ENCODE measurements around the gene CCDC12.

Gene CCDC12

GRCh38 chr3:46906471-46907058 is 70.0 kb downstream of the CCDC12 start:
- Histone ChIP-seq H3K56ac (ENCODE audit: low read length) (no peak overlapping the region), H4K5ac (ENCODE audit: low read length) (no peak overlapping the region)

DNA sequence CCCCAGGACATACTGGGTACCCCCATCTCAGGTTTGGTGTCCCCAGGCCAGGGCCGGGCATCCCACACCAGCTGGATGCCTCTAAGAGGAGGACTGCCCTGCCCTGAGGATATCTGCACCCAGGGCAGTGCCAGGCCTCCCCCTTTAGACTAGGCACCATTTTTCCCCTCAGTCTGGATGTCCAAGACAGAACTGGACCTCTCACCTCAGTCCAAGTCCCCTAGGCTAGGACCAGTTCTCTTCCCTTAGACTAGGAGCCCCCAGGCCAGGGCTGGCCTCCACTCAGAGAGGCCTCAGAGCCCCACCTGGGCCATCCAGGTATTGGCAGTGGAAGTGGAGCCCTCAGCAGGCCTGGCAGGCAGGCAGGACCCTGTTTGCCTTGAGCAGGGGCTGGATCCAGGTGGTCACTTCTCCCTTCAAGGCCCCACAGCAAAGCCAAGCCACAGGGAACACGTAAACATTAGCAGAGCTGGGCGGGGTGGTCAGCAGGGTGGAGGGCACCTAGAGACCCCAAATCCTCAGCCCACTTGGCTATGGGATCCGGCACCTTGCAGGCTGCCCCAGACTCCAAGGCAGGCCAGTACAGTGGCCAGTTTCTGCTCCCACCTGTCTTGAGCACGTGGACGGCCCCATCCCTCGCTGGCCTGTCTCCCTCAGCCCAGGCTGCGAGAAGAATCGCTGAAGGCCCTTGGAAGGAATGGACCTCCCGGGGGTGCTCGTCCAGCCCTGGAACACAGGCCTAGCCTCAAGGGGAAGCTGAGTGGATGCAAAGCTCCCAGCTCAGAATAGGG is 70.7 kb downstream of the CCDC12 start:
- Histone ChIP-seq H3K27me3 (ENCODE audit: insufficient read depth, low read length, poor library complexity) (no peaks in the 10 kb centered on the region), H3K56ac (ENCODE audit: low read length) (peak overlapping the region; percentile 7), H3K79me1 (ENCODE audit: low read length) (no peaks in the 10 kb centered on the region), H4K5ac (ENCODE audit: low read length) (no peak overlapping the region), H3K27ac (ENCODE audit: low read depth, low read length) (no peak overlapping the region), H2BK120ac (ENCODE audit: low read depth, low read length) (no peak overlapping the region), H2BK5ac (ENCODE audit: low read length) (no peak overlapping the region), H3K4me1 (ENCODE audit: control insufficient read depth, low read depth, low read length) (no peaks in the 10 kb centered on the region), H3K4me2 (ENCODE audit: low read length) (no peak overlapping the region), H3K9ac (ENCODE audit: low read length) (no peak overlapping the region), H3K18ac (ENCODE audit: low read length) (no peak overlapping the region), H3K4ac (ENCODE audit: low read depth, low read length) (no peak overlapping the region), H3K23ac (ENCODE audit: low read length) (no peak overlapping the region), H3K4me3 (ENCODE audit: low read length) (no peak overlapping the region), H3K36me3 (ENCODE audit: control insufficient read depth, insufficient read depth, low read length) (no peaks in the 10 kb centered on the region), H2AK5ac (ENCODE audit: low read length) (no peak overlapping the region), H2BK15ac (replicated peaks; ENCODE audit: low read depth) (no peak overlapping the region), H4K8ac (ENCODE audit: low read depth, low read length) (no peak overlapping the region), H3K79me2 (ENCODE audit: control insufficient read depth, insufficient read depth, low read length) (no peaks in the 10 kb centered on the region)
- DNase-seq, result no peak
- no CpG with 5 or more reads among the region's 11 CpGs for WGBS (ENCODE audit: extremely low coverage, insufficient coverage, low lambda C conversion rate)

More at GRCh38 chr3:46906471-46907058, 70.0 kb downstream of the CCDC12 start:
- no peaks in the 10 kb centered on the region for H3K4me1 ChIP-seq (ENCODE audit: control insufficient read depth, low read depth, low read length)
- H3K9ac ChIP-seq (ENCODE audit: low read length), result no peak overlapping the region
- WGBS (ENCODE audit: extremely low coverage, insufficient coverage, low lambda C conversion rate), result no CpG with 5 or more reads among the region's 4 CpGs
- H3K4me3 ChIP-seq (ENCODE audit: low read length), result no peak overlapping the region
- no peak overlapping the region for H2BK15ac ChIP-seq (replicated peaks; ENCODE audit: low read depth)
- no peak overlapping the region for H3K4ac ChIP-seq (ENCODE audit: low read depth, low read length)
- H3K27ac ChIP-seq (ENCODE audit: low read depth, low read length), result no peak overlapping the region
- H3K4me2 ChIP-seq (ENCODE audit: low read length), result no peak overlapping the region
- no peaks in the 10 kb centered on the region for H3K36me3 ChIP-seq (ENCODE audit: control insufficient read depth, insufficient read depth, low read length)
- H3K18ac ChIP-seq (ENCODE audit: low read length), result no peak overlapping the region
- no peak for DNase-seq
- H3K79me1 ChIP-seq (ENCODE audit: low read length), result no peaks in the 10 kb centered on the region
- H4K8ac ChIP-seq (ENCODE audit: low read depth, low read length), result no peak overlapping the region
- H3K27me3 ChIP-seq (ENCODE audit: insufficient read depth, low read length, poor library complexity), result no peaks in the 10 kb centered on the region
- H2BK120ac ChIP-seq (ENCODE audit: low read depth, low read length), result no peak overlapping the region
- H3K79me2 ChIP-seq (ENCODE audit: control insufficient read depth, insufficient read depth, low read length), result no peaks in the 10 kb centered on the region
- H2BK5ac ChIP-seq (ENCODE audit: low read length), result no peak overlapping the region
- H3K23ac ChIP-seq (ENCODE audit: low read length), result no peak overlapping the region
- H2AK5ac ChIP-seq (ENCODE audit: low read length), result no peak overlapping the region

DNA sequence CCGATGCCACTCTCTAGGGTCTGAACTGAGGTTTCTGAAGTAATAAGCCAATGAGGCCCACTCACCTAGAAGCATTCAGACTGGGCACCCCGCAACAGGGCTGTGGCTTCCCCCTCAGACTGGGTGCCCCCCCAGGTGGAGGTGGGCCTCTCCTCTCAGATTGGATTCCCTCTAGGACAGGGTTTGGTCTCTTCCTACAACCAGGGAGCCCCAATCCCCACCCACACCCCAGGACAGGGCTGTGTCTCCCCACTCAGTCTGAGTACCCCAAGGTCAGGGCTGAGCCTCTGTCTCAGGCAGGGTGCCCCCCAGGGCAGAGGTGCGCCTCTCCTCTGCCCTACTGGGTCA is 71.4 kb downstream of the CCDC12 start:
- Histone ChIP-seq H2BK120ac (ENCODE audit: low read depth, low read length) (no peak overlapping the region), H3K27me3 (ENCODE audit: insufficient read depth, low read length, poor library complexity) (no peaks in the 10 kb centered on the region), H3K27ac (ENCODE audit: low read depth, low read length) (no peak overlapping the region), H3K36me3 (ENCODE audit: control insufficient read depth, insufficient read depth, low read length) (no peaks in the 10 kb centered on the region), H3K18ac (ENCODE audit: low read length) (no peak overlapping the region), H3K4me1 (ENCODE audit: control insufficient read depth, low read depth, low read length) (no peaks in the 10 kb centered on the region), H3K23ac (ENCODE audit: low read length) (no peak overlapping the region), H3K4ac (ENCODE audit: low read depth, low read length) (no peak overlapping the region), H3K9ac (ENCODE audit: low read length) (no peak overlapping the region), H4K8ac (ENCODE audit: low read depth, low read length) (no peak overlapping the region), H3K4me3 (ENCODE audit: low read length) (no peak overlapping the region), H3K4me2 (ENCODE audit: low read length) (no peak overlapping the region), H3K79me1 (ENCODE audit: low read length) (no peaks in the 10 kb centered on the region), H4K5ac (ENCODE audit: low read length) (no peak overlapping the region), H3K56ac (ENCODE audit: low read length) (no peak overlapping the region), H2AK5ac (ENCODE audit: low read length) (no peak overlapping the region), H2BK5ac (ENCODE audit: low read length) (no peak overlapping the region), H3K79me2 (ENCODE audit: control insufficient read depth, insufficient read depth, low read length) (no peaks in the 10 kb centered on the region), H2BK15ac (replicated peaks; ENCODE audit: low read depth) (no peak overlapping the region)
- no peak for DNase-seq
- no CpG with 5 or more reads among the region's 3 CpGs for WGBS (ENCODE audit: extremely low coverage, insufficient coverage, low lambda C conversion rate)

DNA sequence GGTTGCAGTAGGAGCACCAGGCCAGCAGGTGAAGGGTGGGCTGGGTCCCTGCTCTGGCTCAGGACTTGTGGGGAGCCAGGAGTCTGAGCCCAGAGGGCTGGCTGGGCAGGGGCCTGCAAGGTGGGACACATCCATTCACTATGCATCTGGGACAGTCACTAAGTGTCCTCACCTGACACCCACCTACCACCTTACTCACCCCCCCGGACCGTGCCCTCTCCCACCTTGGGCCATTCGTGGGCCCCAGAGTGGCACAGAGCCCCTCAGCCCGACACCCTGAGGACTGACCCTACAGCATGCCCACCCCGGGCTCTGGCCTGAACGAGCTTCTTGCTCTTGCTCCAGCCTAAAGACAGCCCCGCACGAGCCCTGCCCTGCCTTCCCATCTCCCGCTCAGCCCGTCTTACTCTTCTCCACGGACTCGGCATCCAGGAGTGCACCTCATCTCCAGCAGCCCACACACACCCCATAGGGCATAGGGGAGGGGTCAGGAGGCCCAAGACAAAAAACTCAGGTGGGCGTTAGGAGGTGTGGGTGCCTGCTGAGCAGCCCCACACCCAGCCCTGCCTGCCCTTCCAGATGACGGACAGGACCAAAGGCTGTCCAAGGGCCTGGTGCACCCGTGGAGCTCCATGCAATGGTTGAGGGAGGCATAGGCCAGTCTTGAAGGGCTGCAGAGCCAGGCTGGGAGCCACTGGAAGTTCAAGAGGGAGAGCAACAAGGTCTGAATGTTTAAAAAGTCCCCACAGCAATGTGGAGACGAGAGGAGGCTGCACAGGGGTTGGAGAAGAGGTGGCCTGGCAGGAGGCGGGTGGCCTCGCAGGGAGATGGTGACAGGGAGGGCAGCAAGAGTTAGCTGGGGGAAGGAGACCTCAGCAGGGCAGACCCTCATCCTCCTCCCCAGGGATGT is 72.0 kb downstream of the CCDC12 start:
- Histone ChIP-seq H4K5ac (ENCODE audit: low read length) (no peak overlapping the region), H3K79me1 (ENCODE audit: low read length) (no peaks in the 10 kb centered on the region), H4K8ac (ENCODE audit: low read depth, low read length) (no peak overlapping the region), H3K4me2 (ENCODE audit: low read length) (no peak overlapping the region), H3K56ac (ENCODE audit: low read length) (peak overlapping the region; percentile 7), H3K27me3 (ENCODE audit: insufficient read depth, low read length, poor library complexity) (no peaks in the 10 kb centered on the region), H3K79me2 (ENCODE audit: control insufficient read depth, insufficient read depth, low read length) (no peaks in the 10 kb centered on the region), H3K4me1 (ENCODE audit: control insufficient read depth, low read depth, low read length) (no peaks in the 10 kb centered on the region), H3K23ac (ENCODE audit: low read length) (peak overlapping the region; percentile 89), H3K27ac (ENCODE audit: low read depth, low read length) (no peak overlapping the region), H2BK15ac (replicated peaks; ENCODE audit: low read depth) (no peak overlapping the region), H3K4me3 (ENCODE audit: low read length) (no peak overlapping the region), H3K9ac (ENCODE audit: low read length) (no peak overlapping the region), H3K4ac (ENCODE audit: low read depth, low read length) (no peak overlapping the region), H3K18ac (ENCODE audit: low read length) (no peak overlapping the region), H2AK5ac (ENCODE audit: low read length) (no peak overlapping the region), H2BK120ac (ENCODE audit: low read depth, low read length) (no peak overlapping the region), H3K36me3 (ENCODE audit: control insufficient read depth, insufficient read depth, low read length) (no peaks in the 10 kb centered on the region), H2BK5ac (ENCODE audit: low read length) (no peak overlapping the region)
- WGBS (ENCODE audit: extremely low coverage, insufficient coverage, low lambda C conversion rate), result no CpG with 5 or more reads among the region's 18 CpGs
- no peak for DNase-seq

GRCh38 chr3:46903341-46904302 is 72.9 kb downstream of the CCDC12 start:
- Histone ChIP-seq H3K79me2 (ENCODE audit: control insufficient read depth, insufficient read depth, low read length) (no peaks in the 10 kb centered on the region), H2BK5ac (ENCODE audit: low read length) (no peak overlapping the region), H3K4me1 (ENCODE audit: control insufficient read depth, low read depth, low read length) (no peaks in the 10 kb centered on the region), H2AK5ac (ENCODE audit: low read length) (no peak overlapping the region), H3K4me3 (ENCODE audit: low read length) (no peak overlapping the region), H3K9ac (ENCODE audit: low read length) (no peak overlapping the region), H3K4ac (ENCODE audit: low read depth, low read length) (no peak overlapping the region), H3K27ac (ENCODE audit: low read depth, low read length) (no peak overlapping the region), H3K18ac (ENCODE audit: low read length) (no peak overlapping the region), H3K79me1 (ENCODE audit: low read length) (no peaks in the 10 kb centered on the region), H3K36me3 (ENCODE audit: control insufficient read depth, insufficient read depth, low read length) (no peaks in the 10 kb centered on the region), H3K4me2 (ENCODE audit: low read length) (no peak overlapping the region), H3K27me3 (ENCODE audit: insufficient read depth, low read length, poor library complexity) (no peaks in the 10 kb centered on the region), H2BK120ac (ENCODE audit: low read depth, low read length) (no peak overlapping the region), H3K56ac (ENCODE audit: low read length) (no peak overlapping the region), H2BK15ac (replicated peaks; ENCODE audit: low read depth) (no peak overlapping the region), H4K8ac (ENCODE audit: low read depth, low read length) (no peak overlapping the region), H3K23ac (ENCODE audit: low read length) (no peak overlapping the region), H4K5ac (ENCODE audit: low read length) (no peak overlapping the region)
- WGBS (ENCODE audit: extremely low coverage, insufficient coverage, low lambda C conversion rate), result no CpG with 5 or more reads among the region's 21 CpGs
- DNase-seq, result peak; percentile 65

All from mesendoderm (in vitro differentiated cells).